ENCODE data around the gene PAK3. TPM values are rescaled to one million over a fixed set of nuclear protein-coding genes. Genes with fewer than 3 reads are reported as not detected.

PAK3 gene
- total RNA-seq, 2 donors from 2014 or later = 1.5 to 4.2 TPM

GRCh38 chrX:111200327-111200726 lies 104.3 kb downstream of the PAK3 start:
- Mint-ChIP-seq H3K4me1 (peaks cover 20% of the 10 kb centered on the region), H3K4me3 (no peak overlapping the region), H3K36me3 (ENCODE audit: low read depth) (no peaks in the 10 kb centered on the region), H3K27me3 (ENCODE audit: insufficient read depth) (no peaks in the 10 kb centered on the region), H3K9me3 (no peaks in the 10 kb centered on the region), H3K27ac (no peak overlapping the region)
- DNase-seq = no peak
- 83 to 84% methylated on average over 1 to 3 of the region's 3 CpGs for WGBS, 2 experiments (ENCODE audit: insufficient coverage in 1 of 2, insufficient read length in 1 of 2)
- Histone ChIP-seq H3K4me3 (ENCODE audit: low read length) (no peak overlapping the region), H3K9me3 (ENCODE audit: control insufficient read depth, low read length) (no peaks in the 10 kb centered on the region), H3K9ac (ENCODE audit: extremely low read depth, low read length, poor library complexity, severe bottlenecking) (no peak overlapping the region), H3K4me1 (ENCODE audit: control insufficient read depth, insufficient read depth, low read length) (no peaks in the 10 kb centered on the region), H3K36me3 (ENCODE audit: control insufficient read depth, insufficient read depth, low read length) (no peaks in the 10 kb centered on the region), H3K27ac (ENCODE audit: low read depth, low read length) (no peak overlapping the region), H3K27me3 (ENCODE audit: control insufficient read depth, insufficient read depth, low read length, poor library complexity, severe bottlenecking) (no peaks in the 10 kb centered on the region)
- TF ChIP-seq CTCF (conservative IDR thresholded peaks at IDR 0.05) = no peak

GRCh38 chrX:111207851-111208250 lies 111.9 kb downstream of the PAK3 start:
- H3K27ac Mint-ChIP-seq = no peak overlapping the region
- 97% methylated on average over 8 of the region's 8 CpGs; no CpG with 5 or more reads in 1 of the 2 experiments for WGBS, 2 experiments (ENCODE audit: insufficient coverage in 1 of 2, insufficient read length in 1 of 2)
- TF ChIP-seq CTCF (conservative IDR thresholded peaks at IDR 0.05) = no peak
- H3K9me3 Mint-ChIP-seq = no peaks in the 10 kb centered on the region
- no peaks in the 10 kb centered on the region for H3K36me3 Mint-ChIP-seq (ENCODE audit: low read depth)
- H3K9ac ChIP-seq (ENCODE audit: extremely low read depth, low read length, poor library complexity, severe bottlenecking) = no peak overlapping the region
- H3K27me3 Mint-ChIP-seq (ENCODE audit: insufficient read depth) = peaks cover 2% of the 10 kb centered on the region
- DNase-seq = no peak
- H3K27ac ChIP-seq (ENCODE audit: low read depth, low read length) = no peak overlapping the region
- H3K4me3 ChIP-seq (ENCODE audit: low read length) = no peak overlapping the region
- H3K27me3 ChIP-seq (ENCODE audit: control insufficient read depth, insufficient read depth, low read length, poor library complexity, severe bottlenecking) = no peaks in the 10 kb centered on the region
- peaks cover 3% of the 10 kb centered on the region for H3K4me1 Mint-ChIP-seq
- H3K9me3 ChIP-seq (ENCODE audit: control insufficient read depth, low read length) = no peaks in the 10 kb centered on the region
- no peak overlapping the region for H3K4me3 Mint-ChIP-seq
- H3K36me3 ChIP-seq (ENCODE audit: control insufficient read depth, insufficient read depth, low read length) = no peaks in the 10 kb centered on the region
- H3K4me1 ChIP-seq (ENCODE audit: control insufficient read depth, insufficient read depth, low read length) = no peaks in the 10 kb centered on the region

GRCh38 chrX:111216293-111216801 lies 120.4 kb downstream of the PAK3 start:
- Mint-ChIP-seq H3K27me3 (ENCODE audit: insufficient read depth) (no peaks in the 10 kb centered on the region), H3K9me3 (no peaks in the 10 kb centered on the region), H3K36me3 (ENCODE audit: low read depth) (no peaks in the 10 kb centered on the region), H3K4me3 (no peak overlapping the region), H3K27ac (no peak overlapping the region), H3K4me1 (peaks cover 8% of the 10 kb centered on the region)
- Histone ChIP-seq H3K4me3 (ENCODE audit: low read length) (no peak overlapping the region), H3K27ac (ENCODE audit: low read depth, low read length) (no peak overlapping the region), H3K36me3 (ENCODE audit: control insufficient read depth, insufficient read depth, low read length) (no peaks in the 10 kb centered on the region), H3K4me1 (ENCODE audit: control insufficient read depth, insufficient read depth, low read length) (no peaks in the 10 kb centered on the region), H3K27me3 (ENCODE audit: control insufficient read depth, insufficient read depth, low read length, poor library complexity, severe bottlenecking) (no peaks in the 10 kb centered on the region), H3K9ac (ENCODE audit: extremely low read depth, low read length, poor library complexity, severe bottlenecking) (no peak overlapping the region), H3K9me3 (ENCODE audit: control insufficient read depth, low read length) (no peaks in the 10 kb centered on the region)
- TF ChIP-seq CTCF (conservative IDR thresholded peaks at IDR 0.05) = no peak
- DNase-seq = no peak
- 93 to 100% methylated on average over 3 to 6 of the region's 6 CpGs for WGBS, 2 experiments (ENCODE audit: insufficient coverage in 1 of 2, insufficient read length in 1 of 2)
